Transverse colon (tissue), 4 donors: Measurements from ENCODE around the gene SMAD3. TPM values are rescaled to one million over a fixed set of nuclear protein-coding genes. Genes with fewer than 3 reads are reported as not detected.
A peak's percentile ranks its signal among the peaks of the same experiment; 100 is the strongest.

Experiments
- DNase-seq: peaks from one replicate; pipeline ENCODE4 v3.0.0-alpha.2; 2019
- H3K27ac ChIP-seq, 4 donors: fragments of 200-600 bp; sonication (generic); 2 replicates each; pipeline ENCODE4 v1.5.1; 2016 to 2018; ENCODE audit warnings: inconsistent platforms in 4 of 4
- H3K27me3 ChIP-seq: fragments of 200-600 bp; sonication (generic); 2 replicates; pipeline ENCODE4 v1.5.1; 2017; ENCODE audit warnings: inconsistent platforms
- H3K36me3 ChIP-seq, 4 donors: fragments of 200-600 bp; sonication (generic); 2 replicates each; pipeline ENCODE4 v1.5.1; 2017 to 2019; ENCODE audit warnings: inconsistent platforms in 4 of 4
- H3K4me1 ChIP-seq, 4 donors: fragments of 200-600 bp; sonication (generic); 2 replicates each; pipeline ENCODE4 v1.5.1; 2017 to 2020; ENCODE audit warnings: inconsistent platforms in 4 of 4
- H3K4me3 ChIP-seq, 4 donors: fragments of 200-600 bp; sonication (generic); 1 replicate in 1 of 4; 2 replicates in 3 of 4; pipeline versions ENCODE4 v1.5.1 to v1.6.1; 2017 to 2019; ENCODE audit warnings: inconsistent platforms in 4 of 4
- H3K9me3 ChIP-seq, 2 donors: fragments of 200-600 bp; sonication (generic); 2 replicates each; pipeline ENCODE4 v1.5.1; 2017 to 2019; ENCODE audit warnings: inconsistent platforms in 2 of 2
- CTCF ChIP-seq, 5 experiments: fragments of 200-600 bp in 3 of 5; fragments of 450-650 bp in 2 of 5; sonication (generic) in 3 of 5; IDR thresholded peaks; 1 replicate in 2 of 5; 2 replicates in 3 of 5; pipeline ENCODE4 v1.5.1; 2016 to 2017; ENCODE audit warnings: antibody characterized with exemption in 5 of 5, inconsistent platforms in 3 of 5, mild to moderate bottlenecking in 2 of 5, moderate library complexity in 1 of 5
- EP300 ChIP-seq: sonication (generic); formaldehyde crosslinking; IDR thresholded peaks from one replicate; pipeline ENCODE4 v1.6.1; 2017; ENCODE audit warnings: antibody characterized with exemption, low read depth
- POLR2A ChIP-seq: fragments of 450-650 bp; IDR thresholded peaks from one replicate; pipeline ENCODE4 v1.6.1; 2016; ENCODE audit warnings: antibody characterized with exemption, mild to moderate bottlenecking, moderate library complexity
- POLR2AphosphoS5 ChIP-seq, 3 donors: sonication (generic); formaldehyde crosslinking; IDR thresholded peaks; one replicate each; pipeline ENCODE4 v1.6.1; 2016; ENCODE audit warnings: antibody characterized with exemption in 3 of 3
- WGBS, 2 donors: methylation state at CpG; one replicate each; pipeline ENCODE4 v1.1.5; 2018; ENCODE audit warnings: low coverage in 1 of 2; 5-methylcytosine and 5-hydroxymethylcytosine counted together
- in situ Hi-C, 4 donors: fragments of 200-750 bp; cut with MboI; loops; one replicate each; pipeline versions ENCODE4 v1.15.0 to v1.15.1; 2017; ENCODE audit warnings: low sequenced_read_pairs in 3 of 4, low pct_ligation_motif_present in 1 of 4, low pct_unique_long_range_greater_than_20kb in 1 of 4
- intact Hi-C: fragments of 100-400 bp; cut with DNase I; formaldehyde crosslinking; loops from one replicate; pipeline ENCODE4 v1.15.1; 2023; ENCODE audit warnings: low total_unique reads
- total RNA-seq, 4 donors: library from RNA; depleted of rRNA; stranded (reverse); fragments of >200 nt; gene quantifications; one replicate each; pipeline ENCODE4 v1.1.0, GENCODE V29; 2016

SMAD3 gene
- total RNA-seq, 4 donors from 2014 or later: 30.9 to 65.1 (median 57.0) TPM

- Histone ChIP-seq H3K36me3 (no peaks in the 10 kb centered on the region), H3K27ac (peak overlapping the region; percentile 92 to 96 (median 94)), H3K4me1 (peaks cover 32 to 57% (median 44%) of the 10 kb centered on the region in 4 donors), H3K4me3 (peak overlapping the region in 3 of 4 donors; percentile 73 to 90 (median 83)), H3K9me3 (no peaks in the 10 kb centered on the region), H3K27me3 (no peaks in the 10 kb centered on the region)
- in situ Hi-C loops: loop anchor here in 1 of 4 donors (10.0 kb wide), 1 partner anchor 191 kb away; the partner anchor contains the start of genes AAGAB and IQCH
- intact Hi-C loops: loop anchor here (10.0 kb wide), 1 partner anchor 121 kb away; no protein-coding TSS in a partner anchor
- 50 to 51% methylated on average over 14 to 33 of the region's 33 CpGs for WGBS, 2 donors
- DNase-seq: peak; percentile 61
- TF ChIP-seq CTCF (IDR thresholded peaks at IDR 0.05) (no peak), POLR2A (peak; percentile 72), POLR2AphosphoS5 (IDR thresholded peaks at IDR 0.05) (peak; percentile 29 to 76 (median 67))
Observed at GRCh38 chr15:67063689-67064606, 1.5 kb upstream of the SMAD3 start.

GRCh38 chr15:67064607-67065530 is 533 bp upstream of the SMAD3 start:
- WGBS, 2 donors: 10 to 28% methylated on average over 5 to 35 of the region's 75 CpGs
- intact Hi-C loops: loop anchor here (5.0 to 10.0 kb wide), 2 partner anchors 42 to 120 kb away; no protein-coding TSS in a partner anchor
- in situ Hi-C loops: loop anchor here in 1 of 4 donors (10.0 kb wide), 1 partner anchor 190 kb away; the partner anchor contains the start of genes AAGAB and IQCH

GRCh38 chr15:67066041-67066958 is 898 bp downstream of the SMAD3 start:
- DNase-seq: no peak
- H3K9me3 ChIP-seq: no peaks in the 10 kb centered on the region
- in situ Hi-C loops (loop anchor here in 1 of 4 donors (10.0 kb wide), 1 partner anchor 189 kb away; the partner anchor contains the start of genes AAGAB and IQCH), intact Hi-C loops (loop anchor here (5.0 to 10.0 kb wide), 2 partner anchors 41 to 119 kb away; no protein-coding TSS in a partner anchor)
- no peaks in the 10 kb centered on the region for H3K36me3 ChIP-seq
- H3K27ac ChIP-seq: peak overlapping the region; percentile 92 to 96 (median 94)
- 0 to 1% methylated on average over 4 to 72 of the region's 72 CpGs for WGBS, 2 donors
- peak overlapping the region; percentile 29 to 90 (median 78) for H3K4me3 ChIP-seq
- H3K27me3 ChIP-seq: no peaks in the 10 kb centered on the region
- H3K4me1 ChIP-seq: peaks cover 38 to 70% (median 50%) of the 10 kb centered on the region in 4 donors
- TF ChIP-seq EP300 (no peak), POLR2AphosphoS5 (IDR thresholded peaks at IDR 0.05) (no peak), CTCF (IDR thresholded peaks at IDR 0.05) (no peak), POLR2A (no peak)

More at GRCh38 chr15:67064607-67065530, 533 bp upstream of the SMAD3 start:
- DNase-seq: peak; percentile 68
- Histone ChIP-seq H3K36me3 (no peaks in the 10 kb centered on the region), H3K4me3 (peak overlapping the region; percentile 41 to 90 (median 78)), H3K27me3 (no peaks in the 10 kb centered on the region), H3K4me1 (peaks cover 35 to 66% (median 48%) of the 10 kb centered on the region in 4 donors), H3K27ac (peak overlapping the region; percentile 92 to 96 (median 94)), H3K9me3 (no peaks in the 10 kb centered on the region)
- peak in 1 of 5 experiments; percentile 6 for TF ChIP-seq CTCF (IDR thresholded peaks at IDR 0.05)
- TF ChIP-seq POLR2A: no peak
